ENCODE measurements around the gene IQCK. TPM values are rescaled to one million over a fixed set of nuclear protein-coding genes. Genes with fewer than 3 reads are reported as not detected.
"Not testable (repeated sequence)": the region's sequence is repeated elsewhere in the genome, so short reads cannot be mapped to it uniquely, and the experiment has no call there.

The IQCK gene
- total RNA-seq, 1 donor from 2014 or later: 0.89 TPM

DNA sequence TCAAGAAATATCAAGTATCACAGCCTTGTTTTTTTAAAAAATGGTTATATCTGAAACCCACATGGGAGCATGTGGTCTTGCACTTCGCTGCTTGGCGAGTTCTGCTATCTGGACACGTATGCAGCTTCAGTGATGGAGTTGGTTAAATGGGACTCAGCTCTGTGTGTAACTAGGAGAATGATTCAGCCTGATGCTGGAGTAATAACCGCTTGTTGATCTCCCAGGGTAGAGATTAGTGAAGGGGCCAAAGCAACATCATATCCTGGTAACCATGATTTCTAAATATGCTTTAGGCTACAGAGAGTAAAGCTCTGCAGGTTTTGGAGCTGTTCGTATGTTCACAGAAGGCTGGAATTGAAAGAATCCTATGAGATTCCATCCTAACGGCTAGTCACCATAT lies 63.2 kb downstream of the IQCK start:
- intact Hi-C loops (cut with micrococcal nuclease): no loop called here
- H3K27ac Mint-ChIP-seq: no peak overlapping the region
- no peaks in the 10 kb centered on the region for H3K27me3 Mint-ChIP-seq (ENCODE audit: low read depth)
- H3K4me1 Mint-ChIP-seq (ENCODE audit: low read depth): no peaks in the 10 kb centered on the region
- no peak overlapping the region for H3K4me3 Mint-ChIP-seq (ENCODE audit: low read depth)
- no peaks in the 10 kb centered on the region for H3K36me3 Mint-ChIP-seq (ENCODE audit: low read depth)
- DNase-seq (ENCODE audit: low spot score): no peak
- H3K9me3 Mint-ChIP-seq: no peaks in the 10 kb centered on the region

DNA sequence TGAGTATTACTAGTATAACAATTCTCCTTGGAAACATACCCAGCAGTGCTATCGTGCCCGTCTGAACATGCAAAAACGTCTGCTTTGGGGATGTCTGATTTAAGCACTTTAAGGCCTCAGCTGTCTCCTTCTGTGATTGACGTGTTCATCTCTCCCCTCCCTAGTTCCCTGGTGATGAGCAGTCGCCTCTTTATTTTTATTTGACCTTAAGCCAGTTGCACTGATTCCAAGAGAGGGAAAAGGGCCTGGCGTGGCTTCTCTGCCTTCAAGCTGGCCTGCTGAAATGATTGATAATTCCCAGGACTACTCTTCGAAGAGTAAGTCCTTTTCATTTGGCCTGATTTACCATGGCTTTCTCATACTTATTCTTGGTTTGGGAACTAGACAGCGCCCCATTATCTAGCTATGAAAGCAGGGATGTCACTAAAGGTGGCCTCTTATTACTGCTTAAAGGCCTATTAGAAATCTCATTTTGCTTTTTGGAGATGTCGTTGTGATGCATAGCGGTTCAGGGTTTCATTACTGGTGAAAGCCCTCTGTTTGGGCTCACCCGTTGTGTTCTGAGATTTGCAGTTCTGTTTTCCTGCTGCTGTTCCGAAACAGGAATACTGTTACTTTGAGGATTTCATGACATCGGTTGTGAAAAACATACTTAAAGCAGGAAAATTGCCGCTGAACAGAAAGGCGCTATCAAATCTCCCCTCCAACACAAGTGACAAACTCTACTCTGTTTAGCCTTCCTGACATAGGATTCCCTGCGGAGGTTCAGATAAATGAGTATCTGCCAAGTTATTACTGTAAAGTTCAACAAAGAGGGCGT lies 65.5 kb downstream of the IQCK start:
- no peaks in the 10 kb centered on the region for H3K36me3 Mint-ChIP-seq (ENCODE audit: low read depth)
- no peaks in the 10 kb centered on the region for H3K4me1 Mint-ChIP-seq (ENCODE audit: low read depth)
- intact Hi-C loops (cut with micrococcal nuclease): no loop called here
- no peaks in the 10 kb centered on the region for H3K27me3 Mint-ChIP-seq (ENCODE audit: low read depth)
- no peak for DNase-seq (ENCODE audit: low spot score)
- H3K27ac Mint-ChIP-seq: no peak overlapping the region
- H3K9me3 Mint-ChIP-seq: no peaks in the 10 kb centered on the region
- H3K4me3 Mint-ChIP-seq (ENCODE audit: low read depth): no peak overlapping the region

DNA sequence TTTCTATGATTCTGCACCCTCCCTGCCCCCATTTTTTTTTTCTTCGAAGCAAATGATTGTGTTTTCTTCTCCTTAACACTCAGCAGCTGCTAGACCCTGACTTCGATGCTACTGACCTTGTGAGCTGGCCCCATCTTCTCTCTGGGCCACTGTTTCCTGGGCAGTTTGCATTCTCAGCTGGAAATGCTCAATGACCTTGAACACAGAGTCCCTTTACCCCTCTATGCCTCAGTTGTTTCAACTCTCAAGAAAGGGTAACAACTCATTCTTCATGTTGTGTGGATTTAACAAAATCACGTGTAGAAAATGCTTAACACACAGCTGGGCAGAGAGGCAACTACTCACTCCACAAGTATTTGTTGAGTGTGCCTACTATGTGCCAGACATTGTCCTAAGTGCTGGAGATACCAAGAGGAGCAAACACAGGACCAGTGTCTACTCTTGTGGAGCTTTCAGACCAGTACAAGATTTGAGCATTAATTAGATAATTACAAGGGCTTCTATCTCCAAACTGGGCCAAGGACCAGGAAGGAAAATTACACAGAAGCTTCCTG lies 66.2 kb downstream of the IQCK start:
- Mint-ChIP-seq H3K27me3 (ENCODE audit: low read depth) (no peaks in the 10 kb centered on the region), H3K4me3 (ENCODE audit: low read depth) (no peak overlapping the region), H3K9me3 (no peaks in the 10 kb centered on the region), H3K4me1 (ENCODE audit: low read depth) (no peaks in the 10 kb centered on the region), H3K36me3 (ENCODE audit: low read depth) (no peaks in the 10 kb centered on the region), H3K27ac (no peak overlapping the region)
- no peak for DNase-seq (ENCODE audit: low spot score)
- intact Hi-C loops (cut with micrococcal nuclease): no loop called here

GRCh38 chr16:19785081-19785480 lies 67.0 kb downstream of the IQCK start:
- no peak overlapping the region for H3K27ac Mint-ChIP-seq
- intact Hi-C loops (cut with micrococcal nuclease): no loop called here
- no peaks in the 10 kb centered on the region for H3K4me1 Mint-ChIP-seq (ENCODE audit: low read depth)
- H3K9me3 Mint-ChIP-seq: no peaks in the 10 kb centered on the region
- no peaks in the 10 kb centered on the region for H3K36me3 Mint-ChIP-seq (ENCODE audit: low read depth)
- no peaks in the 10 kb centered on the region for H3K27me3 Mint-ChIP-seq (ENCODE audit: low read depth)
- DNase-seq (ENCODE audit: low spot score): no peak
- no peak overlapping the region for H3K4me3 Mint-ChIP-seq (ENCODE audit: low read depth)

DNA sequence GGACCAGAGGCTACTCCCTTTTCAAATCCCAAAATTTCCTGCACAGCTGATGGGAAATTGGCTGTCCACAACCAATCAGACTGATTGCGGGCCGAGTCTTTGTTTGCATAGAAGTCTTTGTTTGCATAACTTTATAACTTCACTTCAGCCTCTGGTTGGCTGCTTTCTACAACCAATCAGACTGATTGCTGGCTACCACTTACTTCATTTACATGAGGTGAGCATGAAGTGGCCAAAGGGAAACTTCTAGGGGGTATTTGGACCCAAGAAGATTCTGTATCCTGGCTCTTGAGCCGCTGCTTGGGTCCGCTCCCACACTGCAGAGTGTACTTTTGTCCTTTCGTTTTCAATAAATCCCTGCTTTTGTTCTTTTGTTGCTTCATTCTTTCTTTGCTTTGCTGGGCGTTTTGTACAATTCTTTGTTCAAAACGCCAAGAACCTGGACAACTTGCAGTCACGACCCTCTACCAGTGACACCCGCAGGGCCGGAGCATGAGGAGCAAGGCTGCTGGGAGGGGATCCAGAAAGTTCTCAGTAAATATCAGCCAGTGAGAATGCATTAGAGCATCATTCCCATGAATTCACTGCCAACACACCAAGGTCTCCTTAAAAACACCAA lies 67.5 kb downstream of the IQCK start:
- Mint-ChIP-seq H3K9me3 (no peaks in the 10 kb centered on the region), H3K4me1 (ENCODE audit: low read depth) (no peaks in the 10 kb centered on the region), H3K27ac (no peak overlapping the region), H3K4me3 (ENCODE audit: low read depth) (no peak overlapping the region), H3K36me3 (ENCODE audit: low read depth) (no peaks in the 10 kb centered on the region), H3K27me3 (ENCODE audit: low read depth) (no peaks in the 10 kb centered on the region)
- intact Hi-C loops (cut with micrococcal nuclease): no loop called here
- no peak for DNase-seq (ENCODE audit: low spot score)

- H3K27ac Mint-ChIP-seq; H3K27me3 Mint-ChIP-seq (ENCODE audit: low read depth); DNase-seq (ENCODE audit: low spot score); H3K4me3 Mint-ChIP-seq (ENCODE audit: low read depth); intact Hi-C loops (cut with micrococcal nuclease); H3K36me3 Mint-ChIP-seq (ENCODE audit: low read depth); H3K4me1 Mint-ChIP-seq (ENCODE audit: low read depth): not testable (repeated sequence)
- peaks cover 14% of the 10 kb centered on the region for H3K9me3 Mint-ChIP-seq
These were observed 83.3 kb downstream of the IQCK start for GRCh38 chr16:19801369-19801768.

DNA sequence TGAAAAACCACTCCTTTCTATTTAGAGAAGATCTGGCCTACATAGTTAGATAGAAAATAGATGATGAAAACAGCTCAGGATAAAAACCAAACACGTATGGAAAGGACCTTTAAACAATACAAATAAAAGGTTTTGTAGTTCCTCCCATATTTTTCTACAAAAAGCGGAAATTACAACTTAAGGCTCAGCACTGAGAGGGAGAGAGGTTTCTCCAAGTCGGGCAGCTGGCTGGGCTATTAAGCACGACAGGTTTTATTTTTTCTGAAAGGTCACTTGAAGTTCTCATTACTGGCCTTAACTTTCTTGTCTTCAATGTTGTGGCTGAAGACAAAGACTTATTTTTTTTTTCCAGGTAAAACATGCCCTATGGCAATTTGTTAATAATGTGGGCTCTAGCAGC lies 83.8 kb downstream of the IQCK start:
- H3K27me3 Mint-ChIP-seq (ENCODE audit: low read depth); intact Hi-C loops (cut with micrococcal nuclease); DNase-seq (ENCODE audit: low spot score); H3K4me3 Mint-ChIP-seq (ENCODE audit: low read depth); H3K4me1 Mint-ChIP-seq (ENCODE audit: low read depth); H3K27ac Mint-ChIP-seq; H3K36me3 Mint-ChIP-seq (ENCODE audit: low read depth): not testable (repeated sequence)
- H3K9me3 Mint-ChIP-seq: peaks cover 14% of the 10 kb centered on the region

GRCh38 chr16:19802612-19803011 lies 84.5 kb downstream of the IQCK start:
- Mint-ChIP-seq H3K4me1 (ENCODE audit: low read depth) (peaks cover 10% of the 10 kb centered on the region), H3K4me3 (ENCODE audit: low read depth) (no peak overlapping the region), H3K36me3 (ENCODE audit: low read depth) (no peaks in the 10 kb centered on the region), H3K9me3 (peaks cover 14% of the 10 kb centered on the region), H3K27ac (no peak overlapping the region), H3K27me3 (ENCODE audit: low read depth) (peaks cover 2% of the 10 kb centered on the region)
- DNase-seq (ENCODE audit: low spot score): no peak
- intact Hi-C loops (cut with micrococcal nuclease): no loop called here

DNA sequence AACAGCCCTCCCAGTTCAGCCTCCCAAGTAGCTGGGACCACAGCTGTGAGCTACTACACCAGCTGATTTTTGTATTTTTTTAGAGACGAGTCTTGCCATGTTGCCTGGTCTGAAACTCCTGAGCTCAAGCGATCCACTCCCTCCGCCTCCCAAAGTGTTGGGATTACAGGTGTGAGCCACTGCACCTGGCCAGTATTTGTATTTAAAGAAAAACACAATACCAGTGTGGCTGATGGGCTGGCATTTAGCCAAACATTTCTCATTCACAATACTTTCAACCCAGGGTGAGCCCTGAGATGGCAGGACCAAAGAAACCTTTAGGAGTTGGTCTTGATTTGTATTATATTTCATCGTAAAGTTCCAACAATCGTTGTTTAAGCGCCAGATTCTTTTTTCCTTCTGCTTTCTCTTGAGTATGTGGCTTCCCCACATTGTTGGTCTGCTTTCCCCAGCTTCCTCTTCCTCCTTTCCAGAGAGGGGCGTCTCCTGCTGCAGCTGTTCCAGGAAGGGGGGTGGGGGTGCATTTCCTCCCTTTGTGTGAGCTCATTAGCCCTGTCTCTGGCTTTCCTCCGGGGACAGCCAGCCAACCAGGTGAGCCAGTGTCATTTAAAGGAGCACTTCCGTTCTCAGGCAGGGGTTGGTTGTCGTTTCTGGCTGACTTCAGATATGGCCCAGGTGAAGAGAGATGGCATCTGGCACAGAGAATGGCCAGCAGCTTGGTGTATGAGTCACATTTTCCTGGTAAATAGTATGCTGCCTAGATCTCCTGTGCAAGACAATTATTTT lies 86.7 kb downstream of the IQCK start:
- peak; percentile 14 for DNase-seq (ENCODE audit: low spot score)
- Mint-ChIP-seq H3K4me3 (ENCODE audit: low read depth) (peak overlapping the region; percentile 45), H3K27me3 (ENCODE audit: low read depth) (peaks cover 2% of the 10 kb centered on the region), H3K27ac (peak overlapping the region; percentile 62), H3K36me3 (ENCODE audit: low read depth) (no peaks in the 10 kb centered on the region), H3K4me1 (ENCODE audit: low read depth) (peaks cover 14% of the 10 kb centered on the region), H3K9me3 (peaks cover 14% of the 10 kb centered on the region)
- intact Hi-C loops (cut with micrococcal nuclease): no loop called here

DNA sequence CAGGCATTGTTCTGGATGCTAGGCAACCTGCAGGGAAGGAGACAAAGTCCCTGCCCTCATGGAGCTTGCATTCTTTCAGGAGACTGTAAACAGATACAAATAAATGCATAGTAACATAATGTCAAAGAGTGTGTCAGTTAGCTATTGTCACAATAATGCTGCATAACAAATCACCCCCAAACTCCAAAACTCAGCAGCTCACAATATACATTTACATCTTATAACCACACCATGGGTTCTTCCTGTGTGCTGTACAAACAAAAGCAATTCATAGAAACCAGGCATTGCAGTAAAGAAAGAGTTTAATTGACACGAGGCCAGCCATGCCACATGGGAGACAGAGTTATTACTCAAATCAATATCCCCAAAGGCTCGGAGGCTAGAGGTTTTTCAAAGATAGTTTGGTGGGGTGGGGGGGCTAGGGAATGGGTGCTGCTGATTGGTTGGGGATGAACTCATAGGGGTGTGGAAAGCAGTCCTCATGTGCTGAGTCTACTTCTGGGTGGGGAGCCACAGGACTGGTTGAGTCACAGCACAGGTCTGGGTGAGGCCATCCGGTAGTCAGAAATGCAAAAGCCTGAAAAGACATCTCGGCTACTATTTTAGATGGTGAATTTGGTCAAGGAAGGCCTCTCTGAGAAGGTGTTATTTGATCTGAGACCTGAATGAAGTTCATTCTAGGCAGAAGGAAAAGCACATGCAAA lies 87.5 kb downstream of the IQCK start:
- H3K4me3 Mint-ChIP-seq (ENCODE audit: low read depth): no peak overlapping the region
- no peaks in the 10 kb centered on the region for H3K36me3 Mint-ChIP-seq (ENCODE audit: low read depth)
- peaks cover 14% of the 10 kb centered on the region for H3K9me3 Mint-ChIP-seq
- DNase-seq (ENCODE audit: low spot score): no peak
- peaks cover 14% of the 10 kb centered on the region for H3K4me1 Mint-ChIP-seq (ENCODE audit: low read depth)
- intact Hi-C loops (cut with micrococcal nuclease): no loop called here
- no peak overlapping the region for H3K27ac Mint-ChIP-seq
- peaks cover 2% of the 10 kb centered on the region for H3K27me3 Mint-ChIP-seq (ENCODE audit: low read depth)

- H3K4me3 Mint-ChIP-seq (ENCODE audit: low read depth): no peak overlapping the region
- peaks cover 14% of the 10 kb centered on the region for H3K4me1 Mint-ChIP-seq (ENCODE audit: low read depth)
- intact Hi-C loops (cut with micrococcal nuclease): no loop called here
- H3K27ac Mint-ChIP-seq: no peak overlapping the region
- DNase-seq (ENCODE audit: low spot score): no peak
- peaks cover 18% of the 10 kb centered on the region for H3K9me3 Mint-ChIP-seq
- H3K36me3 Mint-ChIP-seq (ENCODE audit: low read depth): no peaks in the 10 kb centered on the region
- H3K27me3 Mint-ChIP-seq (ENCODE audit: low read depth): no peaks in the 10 kb centered on the region
These were observed 90.1 kb downstream of the IQCK start for GRCh38 chr16:19808061-19808641.

DNA sequence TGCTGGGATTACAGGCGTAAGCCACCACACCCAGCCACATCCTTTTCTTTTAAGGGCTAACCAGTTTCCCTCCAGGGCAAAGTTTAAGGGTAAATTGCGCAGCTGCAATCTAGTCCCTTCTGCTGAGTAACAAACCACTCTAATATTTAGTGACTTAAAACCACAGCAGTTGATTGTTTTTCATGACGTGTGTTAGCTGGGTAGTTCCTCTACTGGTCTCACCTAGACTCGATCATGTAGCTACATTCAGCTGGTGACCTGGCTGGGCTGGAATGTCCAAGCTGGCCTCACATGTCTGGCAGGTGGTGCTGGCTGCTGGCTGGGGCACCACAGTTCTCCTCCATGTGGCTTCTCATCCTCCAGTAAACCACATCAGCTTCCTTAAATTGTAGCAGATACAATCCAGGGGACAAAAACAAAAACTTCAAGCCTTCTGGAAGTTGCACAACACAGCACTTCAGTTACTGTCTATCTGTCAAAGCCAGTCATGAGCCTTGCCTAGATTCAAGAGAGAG lies 91.1 kb downstream of the IQCK start:
- no peak overlapping the region for H3K4me3 Mint-ChIP-seq (ENCODE audit: low read depth)
- no peak for DNase-seq (ENCODE audit: low spot score)
- no peak overlapping the region for H3K27ac Mint-ChIP-seq
- peaks cover 12% of the 10 kb centered on the region for H3K4me1 Mint-ChIP-seq (ENCODE audit: low read depth)
- H3K9me3 Mint-ChIP-seq: peaks cover 18% of the 10 kb centered on the region
- intact Hi-C loops (cut with micrococcal nuclease): no loop called here
- H3K27me3 Mint-ChIP-seq (ENCODE audit: low read depth): no peaks in the 10 kb centered on the region
- H3K36me3 Mint-ChIP-seq (ENCODE audit: low read depth): no peaks in the 10 kb centered on the region

All from activated T-helper 2 cell treated with anti-CD3 and anti-CD28 coated beads, Interferon-gamma antibody, Interleukin-2, Interleukin-4, amounts not matched to agents 10 μg/mL and 5 μg/mL and 100 μg/mL, durations not matched to agents 14 hours and 24 hours and 36 hours (primary cell).